Stimulated activated CD8-positive, alpha-beta memory T cell treated with anti-CD3 and anti-CD28 coated beads, Interleukin-15, amount 100 ng/mL, for 48 hours (primary cell): ENCODE measurements around the gene B3GNT7.
"Not testable (repeated sequence)": the region's sequence is repeated elsewhere in the genome, so short reads cannot be mapped to it uniquely, and the experiment has no call there.

ENCODE experiments used
- DNase-seq, 2 donors: peaks; one replicate each; pipeline ENCODE4 v3.0.0-alpha.2; 2020; ENCODE audit warnings: low read depth in 2 of 2

Gene B3GNT7

GRCh38 chr2:231395188-231396057, at the start of gene B3GNT7:
TSS of gene B3GNT7 (plus strand) at chr2:231395710. CDS start at chr2:231395804, 94 bp downstream.
- DNase-seq, result no peak

- DNase-seq, result no peak
Observed at GRCh38 chr2:231347081-231347480, 48.4 kb upstream of the B3GNT7 start.

- DNase-seq, result no peak
Observed at GRCh38 chr2:231347638-231348037, 47.9 kb upstream of the B3GNT7 start.

- DNase-seq, result no peak
Observed at GRCh38 chr2:231348173-231348572, 47.3 kb upstream of the B3GNT7 start.

- no peak for DNase-seq
Observed at GRCh38 chr2:231348704-231349373, 46.7 kb upstream of the B3GNT7 start.

- DNase-seq, result not testable (repeated sequence)
Observed at GRCh38 chr2:231349374-231349735, 46.2 kb upstream of the B3GNT7 start.

GRCh38 chr2:231351648-231352047, 43.9 kb upstream of the B3GNT7 start:
- no peak for DNase-seq

GRCh38 chr2:231353469-231353868, 42.0 kb upstream of the B3GNT7 start:
- DNase-seq, result no peak

GRCh38 chr2:231355508-231356465, 39.7 kb upstream of the B3GNT7 start:
- no peak for DNase-seq

GRCh38 chr2:231356466-231356844, 39.1 kb upstream of the B3GNT7 start:
- no peak for DNase-seq

- DNase-seq, result no peak
Observed at GRCh38 chr2:231357048-231357447, 38.5 kb upstream of the B3GNT7 start.

- no peak for DNase-seq
Observed at GRCh38 chr2:231357931-231358330, 37.6 kb upstream of the B3GNT7 start.

- DNase-seq, result no peak
Observed at GRCh38 chr2:231359441-231359840, 36.1 kb upstream of the B3GNT7 start.

GRCh38 chr2:231359948-231360347, 35.6 kb upstream of the B3GNT7 start:
- no peak for DNase-seq

- DNase-seq, result no peak
Observed at GRCh38 chr2:231360401-231360800, 35.1 kb upstream of the B3GNT7 start.

GRCh38 chr2:231360881-231361371, 34.6 kb upstream of the B3GNT7 start:
- DNase-seq, result no peak

- no peak for DNase-seq
Observed at GRCh38 chr2:231361701-231362554, 33.6 kb upstream of the B3GNT7 start.

GRCh38 chr2:231362555-231363184, 32.8 kb upstream of the B3GNT7 start:
- no peak for DNase-seq

- DNase-seq, result no peak
Observed at GRCh38 chr2:231364061-231364460, 31.4 kb upstream of the B3GNT7 start.
